Loucy (cell line): Measurements from ENCODE around the gene ARSG.

Source experiments
- H2AFZ ChIP-seq: fragments of 200-600 bp; sonication (generic); 2 replicates; pipeline ENCODE4 v1.6.0; 2016; ENCODE audit warnings: antibody characterized with exemption, mild to moderate bottlenecking, low read length, moderate library complexity
- H3F3A ChIP-seq: fragments of 200-600 bp; 2 replicates; pipeline ENCODE4 v1.6.0; 2016; ENCODE audit warnings: antibody characterized with exemption, low read depth, mild to moderate bottlenecking
- H3K27me3 ChIP-seq: fragments of 200-600 bp; sonication (generic); 2 replicates; pipeline ENCODE4 v1.6.1; 2014; ENCODE audit warnings: low read length, mild to moderate bottlenecking; ENCODE audit not compliant: insufficient read depth, poor library complexity, severe bottlenecking
- H3K36me3 ChIP-seq: fragments of 200-600 bp; sonication (generic); 2 replicates; pipeline ENCODE4 v1.6.1; 2016; ENCODE audit warnings: low read length; ENCODE audit not compliant: insufficient read depth
- H3K4me1 ChIP-seq: fragments of 200-600 bp; sonication (generic); 2 replicates; pipeline ENCODE4 v1.5.1; 2014; ENCODE audit warnings: low read length, mild to moderate bottlenecking; ENCODE audit not compliant: insufficient read depth, poor library complexity, severe bottlenecking
- H3K4me2 ChIP-seq: fragments of 200-600 bp; sonication (generic); 2 replicates; pipeline ENCODE4 v1.6.0; 2014; ENCODE audit warnings: antibody characterized with exemption, low read length, low read depth, mild to moderate bottlenecking; ENCODE audit not compliant: poor library complexity, severe bottlenecking
- H3K4me3 ChIP-seq: fragments of 200-600 bp; sonication (generic); 2 replicates; pipeline ENCODE4 v1.5.1; 2014; ENCODE audit warnings: low read length, mild to moderate bottlenecking, mixed read lengths; ENCODE audit not compliant: poor library complexity, severe bottlenecking
- H3K79me2 ChIP-seq: fragments of 200-600 bp; sonication (generic); 2 replicates; pipeline ENCODE4 v1.6.1; 2014; ENCODE audit warnings: low read length; ENCODE audit not compliant: insufficient read depth
- H3K9ac ChIP-seq: fragments of 200-600 bp; sonication (generic); 2 replicates; pipeline ENCODE4 v1.6.0; 2014; ENCODE audit warnings: mild to moderate bottlenecking, low read depth, low read length, moderate library complexity; ENCODE audit not compliant: poor library complexity, severe bottlenecking
- H3K9me2 ChIP-seq: fragments of 200-600 bp; sonication (generic); replicated peaks from 2 replicates; pipeline ENCODE4 v1.6.1; 2016; ENCODE audit warnings: low read depth, low read length, mixed read lengths
- H3K9me3 ChIP-seq: fragments of 200-600 bp; sonication (generic); 2 replicates; pipeline ENCODE4 v1.6.1; 2014; ENCODE audit warnings: mild to moderate bottlenecking, antibody characterized with exemption, low read length, low read depth; ENCODE audit not compliant: insufficient read depth
- H4K20me1 ChIP-seq: fragments of 200-600 bp; sonication (generic); 2 replicates; pipeline ENCODE4 v1.6.0; 2014; ENCODE audit warnings: antibody characterized with exemption, low read length, mild to moderate bottlenecking; ENCODE audit not compliant: insufficient read depth, poor library complexity, severe bottlenecking
- CTCF ChIP-seq: fragments of 200-600 bp; sonication (generic); conservative IDR thresholded peaks from 2 replicates; pipeline ENCODE4 v1.5.1; 2014; ENCODE audit warnings: mild to moderate bottlenecking, antibody characterized with exemption, low read length
- EZH2phosphoT487 ChIP-seq: fragments of 200-600 bp; IDR thresholded peaks from 2 replicates; pipeline ENCODE4 v1.6.1; 2018; ENCODE audit warnings: antibody characterized with exemption, mild to moderate bottlenecking, moderate library complexity, borderline replicate concordance

Gene ARSG

GRCh38 chr17:68320311-68320865 is 29.1 kb downstream of the ARSG start:
- Histone ChIP-seq H3K9me3 (no peaks in the 10 kb centered on the region), H4K20me1 (no peaks in the 10 kb centered on the region), H3K36me3 (no peaks in the 10 kb centered on the region), H3F3A (no peaks in the 10 kb centered on the region), H3K27me3 (no peaks in the 10 kb centered on the region), H3K79me2 (no peaks in the 10 kb centered on the region), H3K4me3 (no peak overlapping the region), H3K9me2 (no peaks in the 10 kb centered on the region), H2AFZ (no peak overlapping the region), H3K9ac (no peak overlapping the region), H3K4me2 (no peak overlapping the region), H3K4me1 (peaks cover 5% of the 10 kb centered on the region)
- TF ChIP-seq EZH2phosphoT487 = no peak

- Histone ChIP-seq H3K36me3 (no peaks in the 10 kb centered on the region), H3K9me3 (no peaks in the 10 kb centered on the region), H3K4me1 (peaks cover 5% of the 10 kb centered on the region), H4K20me1 (no peaks in the 10 kb centered on the region), H3K4me2 (no peak overlapping the region), H2AFZ (no peak overlapping the region), H3K27me3 (no peaks in the 10 kb centered on the region), H3K9ac (no peak overlapping the region), H3F3A (no peaks in the 10 kb centered on the region), H3K9me2 (no peaks in the 10 kb centered on the region), H3K79me2 (no peaks in the 10 kb centered on the region), H3K4me3 (no peak overlapping the region)
- TF ChIP-seq EZH2phosphoT487 (no peak), CTCF (no peak)
Observed at GRCh38 chr17:68320943-68321555, 29.8 kb downstream of the ARSG start.

GRCh38 chr17:68321556-68321954 is 30.3 kb downstream of the ARSG start:
- Histone ChIP-seq H2AFZ (no peak overlapping the region), H3K9ac (no peak overlapping the region), H3K4me1 (peaks cover 5% of the 10 kb centered on the region), H4K20me1 (no peaks in the 10 kb centered on the region), H3K4me2 (no peak overlapping the region), H3K27me3 (no peaks in the 10 kb centered on the region), H3F3A (no peaks in the 10 kb centered on the region), H3K9me3 (no peaks in the 10 kb centered on the region), H3K9me2 (no peaks in the 10 kb centered on the region), H3K79me2 (no peaks in the 10 kb centered on the region), H3K4me3 (no peak overlapping the region), H3K36me3 (no peaks in the 10 kb centered on the region)
- no peak for TF ChIP-seq EZH2phosphoT487
- no peak for TF ChIP-seq CTCF

GRCh38 chr17:68322630-68323029 is 31.3 kb downstream of the ARSG start:
- no peaks in the 10 kb centered on the region for H3K36me3 ChIP-seq
- H3K4me3 ChIP-seq = no peak overlapping the region
- H3K9ac ChIP-seq = no peak overlapping the region
- H2AFZ ChIP-seq = no peak overlapping the region
- TF ChIP-seq CTCF = no peak
- TF ChIP-seq EZH2phosphoT487 = no peak
- no peak overlapping the region for H3K4me2 ChIP-seq
- H3K79me2 ChIP-seq = no peaks in the 10 kb centered on the region
- H3K27me3 ChIP-seq = no peaks in the 10 kb centered on the region
- peaks cover 5% of the 10 kb centered on the region for H3K4me1 ChIP-seq
- no peaks in the 10 kb centered on the region for H3K9me3 ChIP-seq
- H3K9me2 ChIP-seq = no peaks in the 10 kb centered on the region
- H4K20me1 ChIP-seq = no peaks in the 10 kb centered on the region
- no peaks in the 10 kb centered on the region for H3F3A ChIP-seq
